GM21786 (cell line): ENCODE results near the gene MRRF.
A peak's percentile ranks its signal among the peaks of the same experiment; 100 is the strongest.
"Not testable (repeated sequence)": the region's sequence is repeated elsewhere in the genome, so short reads cannot be mapped to it uniquely, and the experiment has no call there.

Source experiments
- ATAC-seq: cut with Tn5 transposase; IDR thresholded peaks from one replicate; pipeline ENCODE4 v1.9.1; 2021; ENCODE audit not compliant: unreplicated experiment

The MRRF gene

DNA sequence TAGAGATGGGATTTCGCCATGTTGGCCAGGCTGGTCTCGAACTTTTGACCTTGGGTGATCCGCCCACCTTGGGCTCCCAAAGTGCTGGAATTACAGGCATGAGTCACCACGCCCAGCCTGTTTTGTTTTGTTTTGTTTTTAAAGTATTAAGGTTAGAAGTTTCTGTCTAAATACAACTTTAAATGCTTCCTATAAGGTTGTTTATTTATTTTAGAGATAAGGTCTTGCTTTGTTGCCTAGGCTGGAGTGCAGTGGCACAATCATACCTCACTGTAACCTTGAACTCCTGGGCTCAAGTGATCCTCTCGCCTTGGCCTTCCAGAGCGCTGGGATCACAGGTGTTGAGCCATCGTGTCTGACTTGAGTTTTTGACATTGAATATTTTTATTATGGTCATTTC is 11.4 kb downstream of the MRRF start:
- no peak for ATAC-seq

DNA sequence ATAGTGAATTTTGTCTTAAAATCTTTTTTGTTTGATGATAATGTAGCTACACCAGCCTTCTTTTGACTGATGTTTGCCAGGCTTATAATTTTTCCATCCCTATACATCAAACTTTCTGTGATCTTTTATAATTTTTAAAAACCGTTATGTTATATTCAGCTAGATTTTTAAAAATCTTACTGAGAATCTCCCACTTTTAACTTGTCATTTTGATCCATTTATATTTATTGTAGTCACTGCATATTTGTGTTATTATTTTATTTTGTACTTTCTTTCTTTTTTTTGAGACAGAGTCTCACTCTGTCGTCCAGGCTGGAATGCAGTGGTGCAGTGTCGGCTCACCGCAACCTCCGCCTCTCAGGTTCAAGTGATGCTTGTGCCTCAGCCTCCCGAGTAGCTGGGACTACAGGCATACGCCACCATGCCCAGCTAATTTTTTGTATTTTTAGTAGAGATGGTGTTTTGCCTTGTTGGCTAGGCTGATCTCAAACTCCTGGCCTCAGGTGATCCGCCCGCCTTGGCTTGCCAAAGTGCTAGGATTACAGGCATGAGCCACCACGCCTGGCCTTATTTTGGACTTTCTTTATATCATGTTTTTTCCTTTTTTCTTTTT is 12.7 kb downstream of the MRRF start:
- no peak for ATAC-seq

DNA sequence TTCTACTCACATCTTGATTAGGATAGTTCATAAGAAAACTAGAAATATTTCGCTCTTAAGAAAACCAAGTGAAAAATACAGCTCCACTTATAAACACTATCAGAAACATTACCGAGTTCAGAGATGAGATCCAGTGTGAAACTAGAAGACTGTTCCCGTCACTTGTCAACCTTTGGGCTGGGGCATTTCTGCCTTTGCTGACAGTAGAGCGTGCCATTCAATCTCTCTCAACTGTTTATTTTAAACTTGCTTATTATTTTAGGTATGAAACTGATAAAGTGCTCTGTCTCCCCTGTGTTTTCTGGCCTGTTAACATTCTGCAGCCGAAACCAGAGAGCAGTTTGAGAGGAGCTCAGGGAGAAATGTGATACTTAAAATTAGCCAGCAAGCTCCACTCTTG is 16.7 kb downstream of the MRRF start:
- no peak for ATAC-seq

DNA sequence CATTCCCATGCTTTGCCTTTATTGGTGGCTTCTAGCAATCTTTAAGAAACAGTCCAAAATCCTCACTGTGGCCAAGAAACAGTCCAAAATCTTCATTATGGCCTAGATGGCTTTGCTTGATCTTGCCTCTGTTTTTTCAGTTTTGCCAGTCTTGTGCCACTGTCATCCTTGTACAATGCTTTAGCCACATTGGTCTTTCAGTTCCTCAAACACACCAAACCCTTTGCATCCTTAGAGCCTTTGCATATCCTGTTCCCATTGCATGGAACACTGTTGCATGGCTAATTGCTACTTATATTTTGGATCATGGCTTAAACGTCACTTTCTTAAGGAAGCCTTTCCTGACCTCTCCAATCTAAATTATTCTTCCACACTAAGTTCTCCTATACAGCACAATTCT is 22.1 kb downstream of the MRRF start:
- ATAC-seq, result peak; percentile 71

DNA sequence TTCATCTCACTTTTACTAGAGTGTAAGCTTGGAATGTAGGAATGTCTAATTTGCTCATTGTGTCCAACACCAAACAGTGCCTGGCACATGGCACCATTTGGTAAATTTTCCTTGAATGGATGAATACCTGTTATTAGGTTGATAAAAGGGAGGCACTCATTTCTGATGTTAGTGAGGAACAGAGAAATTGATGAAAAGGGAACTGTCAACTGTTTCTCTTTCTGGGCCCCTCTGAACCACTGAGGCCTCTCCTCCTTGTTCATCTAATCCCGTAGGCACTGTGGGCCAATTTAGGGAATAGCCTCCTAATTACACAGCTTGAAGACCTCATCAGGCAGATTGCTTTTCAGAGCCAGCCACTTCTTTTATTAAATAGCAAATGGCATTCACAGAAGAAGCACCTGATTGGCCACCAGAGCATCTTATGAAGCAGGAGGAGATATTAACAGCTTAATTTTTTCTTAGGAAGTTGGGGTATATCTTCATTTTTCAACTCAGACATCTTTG is 22.6 kb downstream of the MRRF start:
- ATAC-seq, result no peak

DNA sequence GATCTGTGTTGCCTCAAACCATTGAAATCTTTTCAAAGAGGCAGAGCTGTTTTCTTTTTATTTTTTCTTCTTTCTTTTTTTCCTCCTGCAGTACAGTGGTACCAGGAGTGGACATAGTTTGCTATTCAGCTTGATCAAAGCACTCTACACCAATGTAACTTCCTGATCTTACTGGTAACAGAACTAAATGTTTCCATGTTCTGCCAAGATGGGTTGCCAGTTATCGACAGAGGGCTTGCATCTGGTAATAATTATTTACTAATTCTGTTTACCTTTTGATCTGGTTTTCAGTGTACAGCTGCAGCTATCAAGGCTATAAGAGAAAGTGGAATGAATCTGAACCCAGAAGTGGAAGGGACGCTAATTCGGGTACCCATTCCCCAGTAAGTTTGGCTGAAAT is 26.8 kb downstream of the MRRF start:
- no peak for ATAC-seq

DNA sequence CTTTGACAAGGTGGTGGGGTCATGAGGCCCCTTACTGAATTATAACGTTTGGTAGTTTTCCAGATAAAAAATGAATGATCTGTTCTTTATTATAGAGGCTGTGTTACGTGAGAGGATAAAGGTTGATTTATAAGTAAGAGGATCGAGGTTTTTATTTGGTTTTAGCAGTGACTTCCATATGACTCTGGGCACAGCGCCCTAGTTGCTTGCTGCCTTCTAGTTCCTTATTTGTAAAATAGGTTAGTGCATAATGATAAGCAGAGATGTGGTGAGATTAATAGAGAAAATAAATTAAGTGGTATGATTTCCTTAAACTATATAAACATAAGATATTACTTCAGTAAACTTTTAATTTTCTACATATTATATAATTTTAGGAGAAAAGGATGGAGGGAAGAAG is 29.8 kb downstream of the MRRF start:
- ATAC-seq, result no peak

DNA sequence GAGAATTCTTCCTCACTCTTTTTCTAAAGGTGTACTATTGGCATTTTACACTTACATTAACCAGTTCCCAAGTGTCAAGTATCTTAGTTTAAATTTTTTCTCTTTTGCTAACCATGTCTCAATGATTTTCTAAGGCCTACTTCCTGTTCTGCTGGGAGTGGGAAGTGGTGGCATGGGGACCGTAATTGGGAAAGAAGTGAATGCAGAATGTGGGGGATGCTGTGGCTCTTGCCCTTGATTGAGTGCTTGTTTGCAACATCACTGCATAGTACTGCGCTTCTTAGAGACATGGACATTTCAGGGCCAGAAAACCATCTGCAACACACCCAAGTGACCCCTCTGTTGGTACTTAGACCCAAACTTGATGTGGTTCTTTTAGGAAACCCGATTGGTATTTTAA is 32.8 kb downstream of the MRRF start:
- no peak for ATAC-seq

DNA sequence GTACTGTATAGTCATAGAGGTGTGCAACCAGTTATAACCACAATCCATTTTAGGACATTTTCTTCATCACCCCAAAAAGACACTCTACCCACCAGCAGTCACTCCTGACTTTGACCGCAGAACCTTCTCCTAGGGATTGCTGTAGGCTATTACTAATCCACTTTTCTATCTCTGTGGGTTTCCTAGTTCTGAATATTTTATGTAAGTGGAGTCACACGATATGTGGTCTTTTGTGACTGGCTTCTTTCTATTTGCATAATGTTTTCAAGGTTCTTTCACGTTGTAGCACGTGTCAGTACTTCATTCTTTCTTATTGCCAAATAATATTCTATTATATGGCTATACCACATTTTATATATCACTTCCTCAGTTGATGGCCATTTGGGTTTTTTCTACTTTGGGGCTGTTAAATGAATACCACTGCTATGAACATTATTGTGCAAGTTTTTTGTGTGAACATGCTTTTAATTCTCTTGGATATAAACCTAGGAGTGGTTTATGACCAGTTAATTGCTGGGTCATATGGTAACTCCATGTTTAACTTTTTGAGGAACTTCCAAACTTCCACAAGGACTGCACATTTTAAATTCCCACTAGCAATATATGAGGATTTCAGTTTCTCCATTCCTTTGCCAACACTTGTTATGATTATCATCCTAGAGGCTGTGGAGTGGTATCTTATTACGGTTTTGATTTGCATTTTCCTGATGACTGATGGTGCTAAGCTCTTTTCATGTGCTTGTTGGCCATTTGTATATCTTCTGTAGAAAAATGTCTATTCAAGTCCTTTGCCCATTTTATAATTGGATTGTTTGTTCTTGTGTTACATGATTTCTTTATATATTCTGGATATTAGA is 37.8 kb downstream of the MRRF start:
- ATAC-seq, result no peak

DNA sequence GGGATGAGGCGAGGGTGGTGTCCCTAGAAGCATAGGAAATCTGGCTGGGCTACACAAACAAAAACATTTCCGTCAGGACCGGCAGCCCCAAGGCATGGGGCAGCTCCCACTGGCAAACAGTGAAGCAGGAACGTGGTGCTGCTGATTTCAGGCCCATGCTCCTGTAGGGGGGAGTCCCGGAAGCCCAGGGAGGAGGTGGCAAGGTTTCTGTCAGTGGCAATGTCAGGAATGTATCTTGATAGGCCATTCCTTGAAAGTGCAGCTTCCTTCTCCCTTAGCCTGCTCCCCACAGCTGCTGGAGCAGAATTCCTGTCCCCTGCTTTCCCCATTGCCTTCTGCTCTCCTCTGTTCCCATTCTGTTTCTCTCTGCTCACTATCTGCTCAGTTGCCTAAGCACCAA is 42.4 kb downstream of the MRRF start:
- no peak for ATAC-seq

DNA sequence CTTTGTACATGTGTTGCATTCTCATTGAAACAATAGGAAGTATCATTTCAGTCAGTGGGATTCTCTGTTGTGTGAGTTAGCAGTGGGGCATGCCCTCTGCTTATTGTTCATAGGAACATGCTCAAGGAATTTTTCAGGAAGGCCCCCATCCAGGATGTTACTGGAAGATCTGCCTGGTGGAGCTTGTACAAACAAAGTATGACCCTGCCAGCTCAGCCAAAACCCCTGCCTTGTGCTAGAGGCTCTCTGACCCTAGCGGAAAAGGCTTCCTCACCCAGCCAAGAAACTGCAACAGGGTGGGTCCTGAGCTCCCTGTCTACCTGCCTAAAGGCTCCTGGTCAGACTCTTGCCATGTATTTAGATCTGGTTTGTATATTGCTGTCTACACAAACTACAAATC is 43.2 kb downstream of the MRRF start:
- no peak for ATAC-seq

DNA sequence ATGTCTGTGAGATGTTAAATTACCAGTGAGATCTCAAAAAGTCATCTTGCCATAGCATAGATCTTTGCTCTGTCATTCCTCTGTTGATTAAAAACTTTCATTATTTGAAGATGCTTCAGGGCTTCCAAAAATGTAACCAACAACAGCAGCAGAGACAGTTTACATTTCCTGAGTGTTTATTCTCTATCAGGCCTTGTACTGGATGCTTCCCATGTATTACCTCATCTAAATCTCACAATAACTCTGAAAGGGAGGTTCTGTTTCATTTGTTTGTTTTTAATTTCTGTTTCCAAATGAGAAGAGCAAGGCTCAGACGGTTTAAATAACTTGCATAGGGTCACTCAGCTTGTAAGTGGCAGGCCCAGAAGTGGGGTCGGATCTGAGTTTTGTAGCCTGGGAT is 45.2 kb downstream of the MRRF start:
- ATAC-seq, result no peak

DNA sequence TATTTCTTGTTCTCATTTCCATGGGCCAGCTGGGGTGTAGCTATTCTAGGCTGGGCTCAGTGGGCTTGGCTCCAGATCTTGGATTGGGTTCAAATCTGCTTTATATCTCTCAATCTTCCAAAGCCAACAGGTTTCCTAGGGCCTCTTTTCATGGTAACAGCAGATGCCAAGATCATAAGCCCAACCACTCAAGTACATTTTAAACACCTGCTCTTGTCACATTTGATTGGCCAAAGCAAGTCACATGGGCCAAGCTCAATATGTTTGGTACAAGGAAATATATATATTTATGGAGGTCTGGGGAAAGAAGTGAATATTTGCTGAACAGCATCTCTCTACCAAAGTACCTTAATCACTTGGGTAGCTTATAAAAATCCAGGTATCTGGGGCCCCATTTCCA is 49.5 kb downstream of the MRRF start:
- no peak for ATAC-seq

DNA sequence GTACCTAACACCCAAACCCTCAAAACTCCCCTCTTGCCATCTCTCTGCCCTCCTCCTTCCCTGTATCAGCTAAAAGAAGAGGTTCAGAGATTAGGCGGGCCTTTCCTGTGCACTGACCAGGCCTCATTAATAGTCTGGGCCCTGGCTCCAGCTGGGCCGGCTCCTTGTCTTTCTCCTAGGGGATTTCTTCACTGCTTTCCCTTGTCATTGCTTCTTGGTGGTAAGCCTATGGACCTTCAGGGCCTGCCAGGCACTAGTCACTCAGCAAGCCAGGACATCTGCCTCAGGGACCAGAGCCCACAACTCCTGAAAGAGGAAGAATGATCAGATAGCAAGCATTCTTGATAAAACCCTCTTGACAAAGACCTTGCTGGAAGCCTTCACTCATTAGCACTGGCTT is 50.9 kb downstream of the MRRF start:
- no peak for ATAC-seq

DNA sequence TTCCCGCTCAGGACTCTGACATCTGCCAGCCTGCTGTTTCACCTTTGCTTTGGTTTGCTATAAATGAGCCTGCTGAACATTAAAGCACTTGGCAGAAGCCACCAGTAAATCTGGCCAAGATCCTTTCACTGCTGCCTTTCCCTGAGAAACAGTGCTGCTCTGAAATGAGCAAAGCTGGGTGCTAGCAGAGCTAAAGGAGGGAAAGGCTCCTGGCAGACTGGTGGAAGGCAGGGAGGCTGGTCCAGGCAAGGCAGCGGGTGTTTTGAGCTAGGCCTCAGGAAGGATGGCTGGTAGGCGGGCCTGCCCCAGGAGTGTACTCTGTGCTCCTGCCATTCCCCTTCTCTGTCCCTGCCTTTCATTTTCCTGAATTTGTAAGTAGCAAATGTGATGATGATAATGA is 53.6 kb downstream of the MRRF start:
- ATAC-seq, result no peak

DNA sequence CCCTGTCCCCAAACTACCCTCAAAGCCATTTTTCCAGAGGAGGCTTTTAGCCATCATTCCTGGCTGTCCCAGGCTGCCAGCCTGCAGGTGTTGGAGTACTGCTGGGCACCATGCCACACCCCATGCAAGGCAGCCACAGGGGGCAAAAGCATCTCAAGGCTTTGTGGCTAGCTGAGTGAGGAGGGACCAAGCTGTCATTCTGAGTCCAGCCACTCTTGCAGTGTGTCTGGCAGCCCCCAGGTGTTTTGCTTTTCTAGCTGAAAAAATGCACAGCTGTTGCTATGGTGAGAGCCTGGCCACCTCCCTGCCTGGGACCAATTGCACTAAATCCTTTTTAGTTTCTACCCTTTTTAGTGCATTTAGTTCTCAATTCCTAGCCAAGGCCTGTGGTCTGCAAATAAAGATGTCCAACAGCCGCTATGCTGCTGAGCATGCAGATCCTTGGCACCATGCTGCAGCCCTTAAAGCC is 55.8 kb downstream of the MRRF start:
- ATAC-seq, result no peak

DNA sequence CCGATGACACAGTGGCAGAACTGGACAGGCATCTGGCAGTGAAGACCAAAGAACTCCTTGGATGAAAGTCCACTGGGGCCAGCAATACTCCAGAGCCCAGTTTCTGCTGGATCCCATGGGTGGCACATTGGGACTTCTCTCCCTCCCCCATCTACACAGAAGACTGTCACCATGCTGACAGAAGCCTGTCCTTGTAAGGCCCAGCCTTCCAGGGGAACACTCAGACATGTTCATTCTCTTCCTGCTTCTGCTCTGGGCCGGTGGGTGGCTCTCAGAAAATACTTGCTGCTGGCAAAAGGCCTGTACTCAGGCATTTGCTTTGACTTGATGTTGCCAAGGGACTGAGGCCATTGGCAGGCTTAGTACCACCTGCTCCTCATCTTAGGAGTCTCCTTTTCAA is 57.9 kb downstream of the MRRF start:
- no peak for ATAC-seq

DNA sequence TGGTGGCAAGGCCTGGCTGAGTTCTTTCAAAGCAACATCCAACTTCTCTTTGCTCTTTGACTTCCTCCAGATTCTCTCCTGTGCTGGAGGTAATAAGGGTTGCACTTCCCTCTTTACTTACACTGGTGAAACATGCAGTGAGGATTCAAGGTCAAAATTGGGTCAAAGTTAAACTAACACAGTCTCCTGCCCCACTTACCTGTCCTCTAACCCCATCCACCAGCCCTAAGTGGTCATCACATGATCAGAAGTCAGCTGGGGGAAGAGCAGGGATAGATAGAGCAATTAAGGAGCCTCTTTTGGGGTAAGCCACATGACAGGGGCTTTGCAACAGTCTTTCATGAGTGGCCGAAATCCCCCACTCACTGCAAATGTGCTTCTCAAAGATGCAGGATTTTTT is 60.0 kb downstream of the MRRF start:
- not testable (repeated sequence) for ATAC-seq

DNA sequence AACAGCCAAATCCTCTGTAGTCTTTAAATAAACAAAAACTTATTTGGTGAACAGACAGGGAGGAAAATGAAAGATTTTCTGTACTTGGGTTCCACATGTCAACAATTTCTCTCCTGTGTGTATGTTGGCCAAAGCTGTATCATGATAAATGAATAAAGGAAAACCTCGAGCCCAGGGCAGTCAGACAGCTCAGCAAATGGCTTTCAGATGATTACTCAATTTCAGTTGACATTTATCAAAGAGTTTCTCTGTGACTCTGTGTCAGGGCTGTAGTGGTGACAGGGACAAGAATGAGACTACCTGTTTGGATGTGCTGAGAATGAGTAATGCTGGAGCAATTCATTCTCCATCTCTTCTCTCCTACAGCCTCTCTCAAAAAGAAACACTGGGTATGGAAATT is 60.4 kb downstream of the MRRF start:
- ATAC-seq, result no peak

DNA sequence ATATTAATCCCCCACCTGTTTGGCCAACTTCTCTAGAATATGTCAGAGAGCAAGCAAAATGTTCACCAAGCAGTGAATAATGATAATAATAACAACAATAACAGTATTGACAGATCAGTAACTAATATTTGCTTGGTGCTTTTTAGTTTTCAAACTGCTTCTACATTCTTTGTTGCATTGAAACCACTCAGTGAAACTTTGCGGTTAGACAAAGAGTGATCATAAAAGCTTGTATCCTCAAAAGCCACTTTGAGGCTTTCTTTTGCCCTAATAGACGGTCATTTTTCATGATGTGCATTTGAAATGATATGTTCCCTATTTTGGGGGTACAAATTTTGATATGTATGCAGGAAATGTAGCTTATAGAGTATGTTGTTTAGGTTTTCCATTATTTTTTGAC is 62.5 kb downstream of the MRRF start:
- ATAC-seq, result no peak

DNA sequence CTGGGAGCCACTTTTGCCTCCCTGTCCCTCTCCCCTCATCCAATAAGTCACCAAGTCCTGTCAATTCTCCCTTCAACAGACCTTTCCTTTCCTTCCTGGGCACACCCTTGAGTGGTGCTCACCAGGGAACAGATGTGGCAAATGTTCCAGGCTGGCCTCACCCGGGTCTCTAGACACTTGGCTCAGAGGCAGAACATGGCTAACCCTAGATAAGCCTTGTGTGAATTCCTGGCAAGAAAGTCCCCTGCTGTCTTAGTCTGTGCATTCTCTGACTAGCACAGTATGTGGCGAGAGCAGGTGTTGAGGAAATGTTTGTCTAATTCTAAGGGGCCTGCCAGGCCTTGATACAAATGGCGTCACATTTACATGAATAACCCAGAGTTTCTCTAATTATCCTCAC is 64.9 kb downstream of the MRRF start:
- no peak for ATAC-seq

DNA sequence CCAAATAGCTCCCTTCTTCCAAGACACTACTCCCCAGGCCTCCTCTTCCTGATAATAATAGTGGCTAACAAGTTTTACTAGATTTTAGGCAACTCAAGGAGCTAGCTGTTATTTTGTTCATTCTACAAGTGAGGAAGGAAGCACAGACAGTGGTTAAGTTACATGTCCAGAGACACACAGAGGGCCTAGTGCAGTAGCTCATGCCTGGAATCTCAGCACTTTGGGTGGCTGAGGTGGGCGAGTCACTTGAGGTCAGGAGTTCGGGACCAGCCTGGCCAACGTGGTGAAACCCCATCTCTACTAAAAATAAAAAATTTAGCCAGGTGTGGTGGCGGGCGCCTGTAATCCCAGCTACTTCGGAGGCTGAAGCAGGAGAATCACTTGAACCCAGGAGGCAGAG is 65.8 kb downstream of the MRRF start:
- not testable (repeated sequence) for ATAC-seq

DNA sequence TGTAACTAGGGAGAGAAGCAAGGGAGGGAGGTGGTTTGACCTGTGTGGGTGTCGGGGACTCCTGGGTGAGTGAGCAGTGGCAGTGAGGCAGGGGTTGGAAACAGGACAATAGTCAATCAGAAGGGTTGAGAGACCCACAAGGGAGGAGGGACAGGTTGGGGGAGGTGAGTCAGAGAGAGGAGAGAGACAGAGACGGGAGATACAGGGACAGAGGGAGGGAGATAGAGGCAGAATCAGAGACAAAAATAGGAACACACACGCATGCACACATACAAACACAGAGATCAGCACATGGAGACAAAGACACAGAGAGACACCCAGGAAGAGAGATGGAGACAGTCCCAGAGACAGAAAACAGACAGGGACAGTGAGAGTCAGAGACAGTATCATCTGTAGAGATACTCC is 66.8 kb downstream of the MRRF start:
- ATAC-seq, result no peak
